Stimulated activated CD4-positive, alpha-beta T cell treated with anti-CD3 and anti-CD28 coated beads, Interleukin-4, amount 100 ng/mL, for 48 hours (primary cell): ENCODE results near the gene ITM2C.

Experiments
- DNase-seq, 2 donors: peaks; one replicate each; pipeline ENCODE4 v3.0.0-alpha.2; 2020; ENCODE audit warnings: low read depth in 2 of 2

The ITM2C gene

GRCh38 chr2:230891064-230891463 lies 26.3 kb downstream of the ITM2C start:
- DNase-seq: no peak

- DNase-seq: no peak
These were observed 26.8 kb downstream of the ITM2C start for GRCh38 chr2:230891509-230891908.

- no peak for DNase-seq
These were observed 28.6 kb downstream of the ITM2C start for GRCh38 chr2:230893338-230893737.

DNA sequence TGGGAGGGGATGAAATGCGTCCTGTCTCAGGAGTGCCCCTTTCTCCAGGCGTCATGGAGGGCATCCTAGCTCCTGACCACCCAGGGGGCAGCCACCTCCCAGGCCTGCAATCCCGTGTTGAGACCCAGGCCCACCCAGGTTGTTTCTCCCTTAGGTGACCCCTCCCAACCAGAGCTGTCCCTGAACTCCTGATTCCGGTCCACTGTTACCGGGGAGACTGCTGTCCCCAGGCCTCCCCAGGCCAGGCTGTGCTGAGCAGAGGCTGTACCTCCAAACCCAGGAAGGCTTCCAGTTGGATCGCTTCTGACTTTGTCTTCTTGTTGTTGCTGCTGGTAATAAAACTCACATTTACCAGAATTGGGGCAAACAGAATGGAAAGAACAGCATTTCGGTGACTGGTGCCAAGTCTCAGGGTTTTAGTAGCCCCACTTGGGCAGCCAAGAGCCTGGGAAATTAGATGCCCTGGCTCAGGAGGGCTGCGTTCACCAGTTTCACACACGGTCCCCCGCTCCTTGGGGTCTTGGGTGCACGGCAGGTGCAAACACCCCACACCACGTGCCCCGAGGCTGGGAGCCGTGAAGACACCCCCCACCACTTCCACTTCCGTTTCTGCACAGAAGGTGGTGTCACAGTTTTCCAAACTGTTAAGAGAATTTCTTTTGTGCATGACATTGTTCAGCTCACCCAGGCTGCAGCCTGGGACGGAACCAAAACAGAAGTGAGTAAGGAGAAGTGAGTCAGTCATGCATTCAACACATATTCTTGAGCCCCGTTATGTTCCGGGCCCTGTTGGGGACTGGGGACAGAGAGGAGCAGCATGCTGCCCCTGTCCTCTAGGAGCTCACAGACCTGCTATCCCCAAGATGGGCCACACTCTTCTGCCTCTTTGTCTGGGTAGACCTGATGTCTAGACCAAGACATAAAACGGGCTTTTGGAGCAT lies 29.4 kb downstream of the ITM2C start:
- DNase-seq: no peak

GRCh38 chr2:230895536-230896345 lies 31.0 kb downstream of the ITM2C start:
- DNase-seq: no peak

- DNase-seq: no peak
These were observed 31.8 kb downstream of the ITM2C start for GRCh38 chr2:230896346-230897115.

- DNase-seq: no peak
These were observed 33.4 kb downstream of the ITM2C start for GRCh38 chr2:230898016-230898712.

DNA sequence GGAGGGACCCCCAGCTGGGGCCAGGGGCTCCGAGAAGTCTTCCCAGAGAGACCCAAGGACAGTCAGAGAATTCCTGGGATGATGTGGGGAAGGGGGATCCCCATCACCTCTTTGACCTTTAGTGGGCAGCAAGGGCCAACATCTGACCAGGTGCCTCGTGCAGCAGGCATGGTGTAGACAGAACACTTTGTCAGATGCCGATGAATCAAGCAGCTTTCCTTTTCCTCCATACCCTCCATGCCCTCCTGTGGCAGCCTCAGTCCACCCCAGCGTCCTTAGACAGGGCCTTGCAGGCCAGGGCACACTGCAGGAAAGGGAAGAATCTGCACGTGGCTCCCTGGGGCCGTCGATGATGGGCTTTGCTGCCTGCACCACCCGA lies 34.0 kb downstream of the ITM2C start:
- no peak for DNase-seq

DNA sequence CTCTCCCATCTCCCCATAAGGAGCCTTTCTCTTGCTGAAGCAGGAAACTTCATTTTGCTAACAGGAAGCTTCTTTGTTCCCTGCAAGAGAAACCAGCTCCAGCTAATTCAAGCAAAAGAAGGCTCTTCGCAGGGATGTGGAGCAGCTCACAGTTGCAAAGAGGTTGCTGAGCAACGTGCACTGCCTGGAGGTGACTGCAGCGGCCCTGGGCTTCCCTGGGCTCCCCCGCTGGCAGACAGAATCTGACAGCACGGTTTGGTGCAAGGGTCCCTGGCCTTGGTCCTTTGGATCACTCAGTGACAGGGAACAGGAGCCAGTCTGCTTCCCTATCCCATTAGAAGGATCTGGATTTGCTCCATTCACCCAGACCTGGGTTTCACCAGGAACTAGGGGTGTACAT lies 34.5 kb downstream of the ITM2C start:
- no peak for DNase-seq

DNA sequence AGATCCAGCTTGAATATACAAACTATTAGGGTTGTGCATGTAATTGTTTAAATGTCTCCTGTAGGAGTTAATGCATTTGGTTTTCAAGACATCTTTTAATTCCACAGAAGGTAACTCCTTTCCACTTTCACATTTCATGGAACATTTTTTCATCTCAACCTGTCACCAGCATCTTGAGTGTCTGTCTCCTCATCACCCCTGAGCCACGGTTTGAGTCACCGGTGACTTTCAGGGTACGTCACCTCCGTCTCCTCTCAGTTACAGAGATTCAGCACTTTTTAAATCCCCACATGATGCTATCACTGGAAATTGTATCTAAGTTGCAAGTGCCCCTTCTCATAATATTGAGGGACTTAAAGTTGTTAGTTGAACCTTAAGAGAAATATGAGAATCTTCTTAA lies 35.0 kb downstream of the ITM2C start:
- peak; percentile 44 to 53 for DNase-seq

GRCh38 chr2:230900336-230900995 lies 35.7 kb downstream of the ITM2C start:
- no peak for DNase-seq

DNA sequence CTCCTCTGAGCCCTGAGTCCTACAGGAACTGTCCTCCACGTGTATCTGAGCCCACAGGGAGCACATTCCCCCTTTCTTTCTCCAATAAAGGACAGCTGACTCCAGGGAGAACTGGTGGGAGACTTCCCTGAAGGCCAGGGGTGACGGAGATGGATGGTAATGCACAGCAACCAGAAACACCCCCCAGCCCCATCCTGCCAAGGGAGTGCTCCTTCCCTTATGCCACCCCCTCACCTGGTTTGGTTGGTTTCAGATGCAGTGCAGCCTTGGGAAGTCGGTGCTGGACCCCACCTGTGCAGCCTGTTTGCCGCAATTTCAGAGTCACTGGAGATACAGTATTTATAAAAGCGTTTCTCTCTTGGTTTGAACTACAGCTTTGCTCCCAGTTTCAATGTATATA lies 36.3 kb downstream of the ITM2C start:
- DNase-seq: no peak

DNA sequence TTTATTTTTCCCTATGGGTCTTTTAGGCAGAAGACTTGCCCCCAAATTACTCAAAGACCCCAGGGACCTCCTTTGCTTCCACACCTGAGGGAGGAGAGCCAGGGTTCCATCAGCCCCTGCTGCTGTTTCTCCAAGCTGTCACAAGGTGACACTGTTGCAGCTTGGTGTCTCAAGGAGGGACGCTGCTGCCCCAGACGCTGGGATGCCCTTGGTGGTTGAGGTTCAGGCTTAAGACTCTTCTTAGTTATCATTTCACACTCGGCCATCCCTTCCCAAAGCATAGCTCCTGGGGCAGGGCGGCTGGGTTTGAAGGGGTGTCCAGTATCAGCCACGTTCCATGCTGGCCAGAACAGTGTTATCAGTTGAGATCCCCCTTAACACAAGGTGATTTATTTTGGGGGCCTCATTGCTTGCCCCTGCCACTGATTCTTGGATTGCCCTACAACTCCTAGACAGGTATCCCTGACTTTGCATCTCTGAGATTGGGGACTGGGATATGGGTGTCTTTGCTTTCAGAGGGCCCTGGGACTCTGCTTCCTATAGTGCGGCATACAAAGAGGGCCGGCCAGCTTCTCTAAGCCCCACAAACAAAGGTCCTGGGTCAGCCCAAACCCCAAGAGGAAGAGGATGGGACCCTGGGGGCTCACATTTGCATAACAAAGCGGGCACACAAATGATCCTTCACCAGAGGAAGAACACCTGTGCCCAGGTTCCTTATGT lies 37.6 kb downstream of the ITM2C start:
- DNase-seq: peak; percentile 38 to 56

- no peak for DNase-seq
These were observed 38.7 kb downstream of the ITM2C start for GRCh38 chr2:230903231-230904150.

DNA sequence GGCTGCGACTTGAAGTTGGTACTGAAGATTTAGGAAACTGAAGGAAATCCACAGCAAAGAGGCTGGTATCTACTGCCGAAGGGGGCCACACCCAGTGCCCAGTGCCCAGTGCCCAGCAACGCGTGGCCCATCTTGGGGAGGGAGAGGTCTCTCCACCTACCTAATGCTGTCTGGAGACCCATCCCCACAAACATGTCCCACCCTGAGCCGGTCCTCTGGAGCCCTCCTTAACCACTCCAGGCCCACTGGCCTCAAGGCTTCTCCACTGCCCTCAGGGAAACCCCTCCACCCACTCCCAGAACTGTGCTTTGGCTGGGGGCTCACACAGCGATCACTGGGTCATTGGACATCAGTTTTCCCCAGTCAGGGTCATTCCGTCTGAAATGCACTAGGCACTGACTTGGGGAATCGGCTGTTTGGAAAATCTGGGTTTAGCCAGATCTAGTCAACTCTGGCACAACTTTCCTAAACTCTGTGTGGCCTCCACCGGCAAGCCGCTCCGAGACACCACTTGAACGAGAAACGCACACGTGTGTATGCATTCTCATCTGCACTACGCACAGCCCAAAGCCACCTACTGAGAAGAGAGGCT lies 40.2 kb downstream of the ITM2C start:
- no peak for DNase-seq

GRCh38 chr2:230905448-230906421 lies 41.0 kb downstream of the ITM2C start:
- peak; percentile 79 to 84 for DNase-seq

GRCh38 chr2:230906471-230907230 lies 41.9 kb downstream of the ITM2C start:
- no peak for DNase-seq
